Karpas-422 (cell line): ENCODE measurements around the gene POC1A. TPM values are rescaled to one million over a fixed set of nuclear protein-coding genes. Genes with fewer than 3 reads are reported as not detected.

Source experiments
- DNase-seq: peaks from one replicate; pipeline ENCODE4 v3.0.0-alpha.2; 2015
- H2AFZ ChIP-seq: fragments of 200-600 bp; sonication (generic); 2 replicates; pipeline ENCODE4 v1.6.1; 2014; ENCODE audit warnings: antibody characterized with exemption, low read length, mixed read lengths
- H3K27ac ChIP-seq: fragments of 200-600 bp; sonication (generic); 2 replicates; pipeline ENCODE4 v1.5.1; 2014; ENCODE audit warnings: mild to moderate bottlenecking, low read length, moderate library complexity
- H3K27me3 ChIP-seq: fragments of 200-600 bp; sonication (generic); 2 replicates; pipeline ENCODE4 v1.6.1; 2014; ENCODE audit warnings: low read length, mixed read lengths
- H3K36me3 ChIP-seq: fragments of 200-600 bp; sonication (generic); 2 replicates; pipeline ENCODE4 v1.6.1; 2014; ENCODE audit warnings: low read length, mixed read lengths; ENCODE audit not compliant: insufficient read depth
- H3K4me1 ChIP-seq: fragments of 200-600 bp; sonication (generic); 2 replicates; pipeline ENCODE4 v1.6.1; 2014; ENCODE audit warnings: mild to moderate bottlenecking, low read length, mixed read lengths
- H3K4me2 ChIP-seq: fragments of 200-600 bp; sonication (generic); 2 replicates; pipeline ENCODE4 v1.6.1; 2014; ENCODE audit warnings: low read length, low read depth, mild to moderate bottlenecking; ENCODE audit not compliant: poor library complexity, severe bottlenecking
- H3K4me3 ChIP-seq: fragments of 200-600 bp; sonication (generic); 2 replicates; pipeline ENCODE4 v1.5.1; 2014; ENCODE audit warnings: mild to moderate bottlenecking, antibody characterized with exemption, low read length, mixed read lengths
- H3K79me2 ChIP-seq: fragments of 200-600 bp; sonication (generic); 2 replicates; pipeline ENCODE4 v1.6.1; 2014; ENCODE audit warnings: mild to moderate bottlenecking, low read length, mixed read lengths
- H3K9ac ChIP-seq: fragments of 200-600 bp; sonication (generic); 2 replicates; pipeline ENCODE4 v1.6.0; 2014; ENCODE audit warnings: low read length
- H3K9me2 ChIP-seq: fragments of 200-600 bp; sonication (generic), shearing (Covaris generic); replicated peaks from 2 replicates; pipeline ENCODE4 v1.6.0; 2014; ENCODE audit warnings: mild to moderate bottlenecking, low read length, moderate library complexity; ENCODE audit not compliant: insufficient read depth
- H3K9me3 ChIP-seq: fragments of 300-700, 200-600 bp; sonication (generic); 2 replicates; pipeline ENCODE4 v1.6.1; 2014; ENCODE audit warnings: low read length, mixed read lengths
- H4K20me1 ChIP-seq: fragments of 200-600 bp; sonication (generic); 2 replicates; pipeline ENCODE4 v1.6.1; 2014; ENCODE audit warnings: mild to moderate bottlenecking, antibody characterized with exemption, low read length, low read depth; ENCODE audit not compliant: insufficient read depth
- total RNA-seq: library from RNA; depleted of rRNA; stranded (reverse); fragments of >200 nt; shearing (Covaris generic); gene quantifications from 2 replicates; pipeline ENCODE4 v1.2.3, GENCODE V29; 2014; ENCODE audit warnings: low replicate concordance

The POC1A gene
- total RNA-seq, 1 experiment from 2014 or later: 12.7 TPM

DNA sequence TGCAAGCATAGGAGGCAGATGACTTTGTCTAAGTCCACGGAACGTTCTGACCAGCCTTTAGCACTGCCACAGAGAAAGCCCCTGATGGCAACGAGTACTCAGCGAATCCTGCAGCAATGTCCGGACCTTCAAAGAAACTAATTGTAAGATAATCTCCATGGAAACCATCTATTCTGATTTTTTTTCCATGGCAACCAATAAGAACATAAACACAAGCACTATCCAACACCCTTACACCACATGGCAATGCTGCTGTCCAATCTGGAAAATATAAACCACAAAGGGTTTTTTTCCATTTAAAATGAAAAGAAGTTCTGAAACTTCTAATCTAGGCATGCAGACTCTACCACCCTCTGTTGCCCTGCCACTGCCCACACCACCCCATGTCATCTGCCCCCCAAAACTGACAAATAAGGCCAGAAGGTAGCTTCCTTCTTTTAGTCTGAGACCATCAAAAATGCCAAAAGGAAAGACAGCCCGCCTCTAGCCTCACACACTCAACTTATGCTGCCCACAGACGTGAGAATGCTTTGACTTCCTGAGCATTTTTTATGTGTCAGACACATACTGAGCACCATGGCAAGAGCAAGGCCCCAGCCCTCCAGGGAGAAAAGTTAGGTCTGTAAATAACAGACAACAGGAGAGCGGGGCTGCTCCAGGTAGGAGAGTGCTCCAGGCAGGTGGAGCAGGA, 44.5 kb downstream of the POC1A start:
- Histone ChIP-seq H3K9me3 (no peaks in the 10 kb centered on the region), H3K4me2 (no peak overlapping the region), H3K4me3 (no peak overlapping the region), H3K9ac (no peak overlapping the region), H3K79me2 (no peaks in the 10 kb centered on the region), H3K4me1 (no peaks in the 10 kb centered on the region), H3K36me3 (no peaks in the 10 kb centered on the region; the same call in 1 of the 2 replicates), H3K27me3 (no peaks in the 10 kb centered on the region), H3K9me2 (no peaks in the 10 kb centered on the region), H3K27ac (no peak overlapping the region), H4K20me1 (no peaks in the 10 kb centered on the region), H2AFZ (no peak overlapping the region)
- DNase-seq: no peak

GRCh38 chr3:52108302-52109232, 45.7 kb downstream of the POC1A start:
- no peak overlapping the region for H3K4me2 ChIP-seq
- no peaks in the 10 kb centered on the region for H3K27me3 ChIP-seq
- H3K79me2 ChIP-seq: no peaks in the 10 kb centered on the region
- H3K4me1 ChIP-seq: no peaks in the 10 kb centered on the region
- no peak overlapping the region for H3K9ac ChIP-seq
- H3K27ac ChIP-seq: no peak overlapping the region
- H3K4me3 ChIP-seq: no peak overlapping the region
- H2AFZ ChIP-seq: no peak overlapping the region
- no peaks in the 10 kb centered on the region for H3K9me3 ChIP-seq
- no peak for DNase-seq
- no peaks in the 10 kb centered on the region for H3K9me2 ChIP-seq
- no peaks in the 10 kb centered on the region for H4K20me1 ChIP-seq
- no peaks in the 10 kb centered on the region; the same call in 1 of the 2 replicates for H3K36me3 ChIP-seq

DNA sequence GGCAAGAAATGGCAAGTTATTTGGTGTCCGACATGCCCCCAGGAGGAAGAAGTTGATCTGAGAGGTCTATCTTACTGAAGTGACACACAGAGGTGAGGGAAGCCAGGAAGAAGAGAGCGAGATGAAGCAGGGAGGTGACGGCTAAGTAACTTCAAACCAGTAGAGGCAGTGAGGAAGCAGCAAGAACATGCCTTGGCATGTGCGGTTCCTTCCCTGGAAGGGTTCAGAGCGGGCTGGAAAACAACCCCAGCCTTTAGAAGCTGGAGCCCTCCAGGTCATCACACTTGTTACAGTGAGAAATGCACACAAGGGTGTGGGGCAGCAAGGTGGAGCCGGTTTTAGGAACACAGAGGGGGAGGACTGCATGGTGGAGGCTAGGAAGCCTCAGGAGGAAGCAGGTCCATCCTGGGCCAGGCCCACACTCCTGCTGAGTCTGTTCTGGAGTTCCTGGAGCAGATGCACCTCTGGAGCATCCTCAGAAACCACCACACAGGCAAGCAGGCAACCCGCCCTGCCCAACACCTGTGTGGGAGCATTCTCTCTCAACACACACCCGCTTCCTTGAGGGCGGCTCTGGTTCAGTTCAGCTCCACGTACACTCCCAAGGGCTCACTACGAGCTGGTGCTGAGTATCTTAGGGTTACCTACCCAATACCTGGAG, 47.1 kb downstream of the POC1A start:
- Histone ChIP-seq H3K27me3 (no peaks in the 10 kb centered on the region), H3K9me3 (no peaks in the 10 kb centered on the region), H3K4me1 (no peaks in the 10 kb centered on the region), H3K9ac (no peak overlapping the region), H3K4me3 (no peak overlapping the region), H4K20me1 (no peaks in the 10 kb centered on the region), H3K9me2 (no peaks in the 10 kb centered on the region), H3K4me2 (no peak overlapping the region), H3K36me3 (no peaks in the 10 kb centered on the region; the same call in 1 of the 2 replicates), H3K27ac (no peak overlapping the region), H2AFZ (no peak overlapping the region), H3K79me2 (no peaks in the 10 kb centered on the region)
- no peak for DNase-seq

DNA sequence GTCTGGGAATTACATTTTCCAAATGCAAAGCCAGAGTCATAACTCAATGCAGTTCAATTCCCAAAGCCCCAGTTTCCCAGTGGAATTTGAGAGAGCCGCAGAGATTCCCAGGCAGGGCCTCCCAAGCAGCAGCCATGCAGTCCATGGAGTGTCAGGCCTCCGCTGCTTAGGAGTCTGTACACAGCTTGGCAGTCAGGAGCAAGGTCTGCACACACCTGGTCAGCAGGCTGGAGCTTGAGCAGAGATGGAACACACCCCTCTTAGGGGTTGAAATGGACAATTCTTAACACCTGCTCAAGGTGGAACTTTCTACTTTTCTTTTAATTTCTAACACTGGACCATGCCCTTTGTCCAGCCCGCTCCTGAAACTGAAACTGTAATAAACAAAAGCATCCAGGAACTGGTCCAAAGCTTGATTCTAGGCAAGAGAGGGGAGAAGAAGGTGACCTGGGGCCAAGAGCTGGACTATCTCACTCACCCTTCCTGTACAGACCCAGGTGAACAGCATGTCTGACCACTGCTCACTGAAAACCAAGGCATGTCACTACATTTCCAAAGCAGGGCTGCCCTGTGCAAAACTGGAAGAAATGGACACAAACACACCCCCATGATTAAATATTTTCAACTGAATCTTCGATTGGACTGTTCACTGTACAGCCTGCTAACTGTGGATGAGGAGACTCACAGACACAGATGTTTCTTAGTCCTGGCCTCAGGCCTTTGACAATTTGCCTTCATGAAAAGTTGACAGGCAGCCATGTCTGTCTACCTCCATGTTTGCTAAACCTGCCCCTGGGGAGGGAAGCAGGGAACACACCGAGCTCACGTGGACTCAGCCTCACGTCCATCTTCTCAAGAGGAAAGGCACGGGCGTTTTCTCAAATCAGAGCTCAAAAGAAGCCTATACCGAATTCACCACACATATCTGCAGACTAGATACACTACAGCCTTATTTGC, 49.3 kb downstream of the POC1A start:
- no peaks in the 10 kb centered on the region for H4K20me1 ChIP-seq
- H2AFZ ChIP-seq: no peak overlapping the region
- H3K9me3 ChIP-seq: no peaks in the 10 kb centered on the region
- no peak overlapping the region for H3K4me3 ChIP-seq
- no peak overlapping the region for H3K4me2 ChIP-seq
- H3K4me1 ChIP-seq: no peaks in the 10 kb centered on the region
- peaks cover 6% of the 10 kb centered on the region for H3K36me3 ChIP-seq
- no peak overlapping the region for H3K9ac ChIP-seq
- H3K27me3 ChIP-seq: no peaks in the 10 kb centered on the region
- H3K79me2 ChIP-seq: no peaks in the 10 kb centered on the region
- no peak for DNase-seq
- H3K9me2 ChIP-seq: no peaks in the 10 kb centered on the region
- H3K27ac ChIP-seq: no peak overlapping the region

- Histone ChIP-seq H3K27me3 (no peaks in the 10 kb centered on the region), H3K79me2 (no peaks in the 10 kb centered on the region), H3K9me2 (no peaks in the 10 kb centered on the region), H3K4me2 (no peak overlapping the region), H3K4me3 (no peak overlapping the region), H3K4me1 (no peaks in the 10 kb centered on the region), H3K36me3 (peaks cover 6% of the 10 kb centered on the region), H3K9ac (no peak overlapping the region), H4K20me1 (no peaks in the 10 kb centered on the region), H3K27ac (no peak overlapping the region), H2AFZ (no peak overlapping the region), H3K9me3 (no peaks in the 10 kb centered on the region)
- DNase-seq: no peak
These were observed 51.3 kb downstream of the POC1A start for GRCh38 chr3:52102934-52103333.

GRCh38 chr3:52099001-52099401, 55.2 kb downstream of the POC1A start:
- Histone ChIP-seq H3K4me1 (no peaks in the 10 kb centered on the region), H2AFZ (no peak overlapping the region), H3K9me2 (no peaks in the 10 kb centered on the region), H3K79me2 (no peaks in the 10 kb centered on the region), H3K27me3 (no peaks in the 10 kb centered on the region), H3K9ac (no peak overlapping the region), H4K20me1 (no peaks in the 10 kb centered on the region), H3K27ac (no peak overlapping the region), H3K9me3 (no peaks in the 10 kb centered on the region), H3K4me2 (no peak overlapping the region), H3K36me3 (peaks cover 6% of the 10 kb centered on the region), H3K4me3 (no peak overlapping the region)
- no peak for DNase-seq

- H4K20me1 ChIP-seq: no peaks in the 10 kb centered on the region
- H3K4me2 ChIP-seq: no peak overlapping the region
- no peaks in the 10 kb centered on the region for H3K9me2 ChIP-seq
- no peaks in the 10 kb centered on the region for H3K4me1 ChIP-seq
- no peak overlapping the region for H2AFZ ChIP-seq
- no peaks in the 10 kb centered on the region for H3K9me3 ChIP-seq
- no peak for DNase-seq
- peaks cover 6% of the 10 kb centered on the region for H3K36me3 ChIP-seq
- no peaks in the 10 kb centered on the region for H3K27me3 ChIP-seq
- H3K4me3 ChIP-seq: no peak overlapping the region
- H3K79me2 ChIP-seq: no peaks in the 10 kb centered on the region
- H3K9ac ChIP-seq: no peak overlapping the region
- no peak overlapping the region for H3K27ac ChIP-seq
These were observed 56.2 kb downstream of the POC1A start for GRCh38 chr3:52097851-52098507.
